Breast epithelium (tissue), 4 donors: Measurements from ENCODE around the gene MCTS1. TPM values are rescaled to one million over a fixed set of nuclear protein-coding genes. Genes with fewer than 3 reads are reported as not detected.
"Not testable (repeated sequence)": the region's sequence is repeated elsewhere in the genome, so short reads cannot be mapped to it uniquely, and the experiment has no call there.

Experiments
- DNase-seq, 2 donors: peaks; one replicate each; pipeline ENCODE4 v3.0.0-alpha.2; 2019; ENCODE audit warnings: low spot score in 2 of 2
- H3K27ac ChIP-seq, 2 donors: fragments of 200-600 bp; sonication (generic) in 1 of 2; one replicate each; pipeline ENCODE4 v1.5.1; 2016 to 2019; ENCODE audit warnings: mild to moderate bottlenecking in 1 of 2
- H3K27me3 ChIP-seq, 2 donors: fragments of 200-600 bp; sonication (generic) in 1 of 2; one replicate each; pipeline versions ENCODE4 v1.5.1 to v1.6.0; 2017 to 2019; ENCODE audit warnings: control low read depth in 1 of 2, mild to moderate bottlenecking in 1 of 2
- H3K36me3 ChIP-seq: fragments of 200-600 bp; one replicate; pipeline ENCODE4 v1.5.1; 2019
- H3K4me1 ChIP-seq, 2 donors: fragments of 200-600 bp; sonication (generic); one replicate each; pipeline ENCODE4 v1.5.1; 2016 to 2019; ENCODE audit warnings: control low read depth in 1 of 2
- H3K4me3 ChIP-seq, 3 donors: fragments of 200-600 bp; sonication (generic); 1 replicate in 2 of 3; 2 replicates in 1 of 3; pipeline ENCODE4 v1.5.1; 2016 to 2019; ENCODE audit warnings: mild to moderate bottlenecking in 3 of 3, moderate library complexity in 2 of 3
- H3K9me3 ChIP-seq, 2 donors: fragments of 200-600 bp; sonication (generic) in 1 of 2; one replicate each; pipeline ENCODE4 v1.5.1; 2016 to 2019; ENCODE audit warnings: control low read depth in 1 of 2
- CTCF ChIP-seq, 3 donors: fragments of 450-650 bp; IDR thresholded peaks; one replicate each; pipeline ENCODE4 v1.5.1; 2016 to 2017; ENCODE audit warnings: antibody characterized with exemption in 3 of 3, mild to moderate bottlenecking in 3 of 3, moderate library complexity in 3 of 3
- POLR2A ChIP-seq: fragments of 450-650 bp; IDR thresholded peaks from one replicate; pipeline ENCODE4 v1.6.1; 2016; ENCODE audit warnings: antibody characterized with exemption, mild to moderate bottlenecking, moderate library complexity
- POLR2AphosphoS5 ChIP-seq, 3 donors: sonication (generic); formaldehyde crosslinking; IDR thresholded peaks; one replicate each; pipeline ENCODE4 v1.6.1; 2017; ENCODE audit warnings: antibody characterized with exemption in 3 of 3
- intact Hi-C: fragments of 100-400 bp; cut with DNase I; formaldehyde crosslinking; loops from one replicate; pipeline ENCODE4 v1.15.1; 2023; ENCODE audit warnings: low total_unique reads
- total RNA-seq, 3 donors: library from RNA; depleted of rRNA; stranded (reverse); fragments of >200 nt; gene quantifications; one replicate each; pipeline ENCODE4 v1.1.0, GENCODE V29; 2016

MCTS1 gene
- total RNA-seq, 3 donors from 2014 or later, result 18.9 to 31.0 (median 30.8) TPM

- Histone ChIP-seq H3K4me1 (no peaks in the 10 kb centered on the region), H3K36me3 (no peaks in the 10 kb centered on the region), H3K9me3 (no peaks in the 10 kb centered on the region), H3K27me3 (no peaks in the 10 kb centered on the region), H3K27ac (no peak overlapping the region), H3K4me3 (no peak overlapping the region)
- intact Hi-C loops, result no loop called here
- TF ChIP-seq POLR2A (no peak), CTCF (IDR thresholded peaks at IDR 0.05) (no peak), POLR2AphosphoS5 (IDR thresholded peaks at IDR 0.05) (no peak)
- no peak for DNase-seq
Measured at GRCh38 chrX:120568609-120569008, 35.3 kb upstream of the MCTS1 start.

- H3K4me1 ChIP-seq, result no peaks in the 10 kb centered on the region
Measured at GRCh38 chrX:120570011-120570600, 33.8 kb upstream of the MCTS1 start.

GRCh38 chrX:120573806-120574205 is 30.1 kb upstream of the MCTS1 start:
- DNase-seq, H3K4me1 ChIP-seq, H3K4me3 ChIP-seq, H3K36me3 ChIP-seq, intact Hi-C loops, H3K27ac ChIP-seq, H3K27me3 ChIP-seq, H3K9me3 ChIP-seq: not testable (repeated sequence)

More at GRCh38 chrX:120570011-120570600, 33.8 kb upstream of the MCTS1 start:
- no peak for TF ChIP-seq POLR2AphosphoS5 (IDR thresholded peaks at IDR 0.05)
- no peak for TF ChIP-seq POLR2A
- TF ChIP-seq CTCF (IDR thresholded peaks at IDR 0.05), result no peak
- Histone ChIP-seq H3K27ac (no peak overlapping the region), H3K9me3 (no peaks in the 10 kb centered on the region), H3K36me3 (no peaks in the 10 kb centered on the region), H3K27me3 (no peaks in the 10 kb centered on the region), H3K4me3 (no peak overlapping the region)
- intact Hi-C loops, result no loop called here
- no peak for DNase-seq

GRCh38 chrX:120575379-120576114 is 28.4 kb upstream of the MCTS1 start:
- intact Hi-C loops, result no loop called here
- DNase-seq, result no peak
- TF ChIP-seq POLR2AphosphoS5 (IDR thresholded peaks at IDR 0.05), result no peak
- TF ChIP-seq CTCF (IDR thresholded peaks at IDR 0.05), result no peak
- no peak for TF ChIP-seq POLR2A
- Histone ChIP-seq H3K36me3 (no peaks in the 10 kb centered on the region), H3K27ac (no peak overlapping the region), H3K9me3 (no peaks in the 10 kb centered on the region), H3K4me3 (no peak overlapping the region), H3K4me1 (no peaks in the 10 kb centered on the region), H3K27me3 (peaks cover 0 to 5% of the 10 kb centered on the region in 2 donors)

- no peaks in the 10 kb centered on the region for H3K27me3 ChIP-seq
- H3K36me3 ChIP-seq, result no peaks in the 10 kb centered on the region
- H3K4me1 ChIP-seq, result no peaks in the 10 kb centered on the region
- H3K27ac ChIP-seq, result no peak overlapping the region
- intact Hi-C loops, result no loop called here
- no peak overlapping the region for H3K4me3 ChIP-seq
- DNase-seq, result no peak
- no peaks in the 10 kb centered on the region for H3K9me3 ChIP-seq
- no peak for TF ChIP-seq POLR2A
- TF ChIP-seq CTCF (IDR thresholded peaks at IDR 0.05), result no peak
- no peak for TF ChIP-seq POLR2AphosphoS5 (IDR thresholded peaks at IDR 0.05)
Measured at GRCh38 chrX:120585702-120586101, 18.2 kb upstream of the MCTS1 start.
